GM10248 (cell line): ENCODE data around the gene NRM.

Source experiments
- CTCF ChIA-PET: fragments of 300-600 bp; sonication (Branson Sonifier 250); formaldehyde crosslinking; extraction: SDS; loops from one replicate; lab custom pipeline; 2021; ENCODE audit warnings: antibody characterized with exemption; lab: Yijun Ruan, JAX
- POLR2A ChIA-PET: fragments of 350-650 bp; sonication (Branson Sonifier 250); formaldehyde crosslinking; extraction: SDS; loops from one replicate; lab custom pipeline; 2020; ENCODE audit warnings: antibody characterized with exemption; lab: Yijun Ruan, JAX
- DNase-seq: peaks from one replicate; pipeline ENCODE4 v3.0.0; 2012; ENCODE audit errors: extremely low spot score
- CTCF ChIP-seq: IDR thresholded peaks from 2 replicates; pipeline ENCODE4 v1.5.1; 2012; ENCODE audit warnings: mild to moderate bottlenecking, low read depth; ENCODE audit errors: extremely low read depth, missing control alignments, control extremely low read depth

NRM gene

GRCh38 chr6:30641048-30641447, 49.7 kb downstream of the NRM start:
- no peak for DNase-seq
- CTCF ChIA-PET = interaction anchor here (0.7 to 1.4 kb wide), 4 partner anchors 19 to 38 kb away, joined by 3 to 5 read pairs (median 3); partner anchors contain the start of gene DHX16
- POLR2A ChIA-PET = interaction anchor here (0.5 kb wide), 2 partner anchors 13 to 857 kb away, joined by 3 to 6 read pairs; no protein-coding TSS in a partner anchor
- TF ChIP-seq CTCF = no peak

GRCh38 chr6:30640481-30640880, 50.3 kb downstream of the NRM start:
- POLR2A ChIA-PET = interaction anchor here (0.5 kb wide), 1 partner anchor 12 kb away, joined by 3 read pairs; no protein-coding TSS in a partner anchor
- CTCF ChIA-PET = interaction anchor here (0.9 to 1.4 kb wide), 4 partner anchors 20 to 69 kb away, joined by 3 to 5 read pairs (median 3); no protein-coding TSS in a partner anchor
- no peak for TF ChIP-seq CTCF
- no peak for DNase-seq
